Caco-2 (cell line): ENCODE data around the gene NUDT17. TPM values are rescaled to one million over a fixed set of nuclear protein-coding genes. Genes with fewer than 3 reads are reported as not detected.
A peak's percentile ranks its signal among the peaks of the same experiment; 100 is the strongest.
"Not testable (repeated sequence)": the region's sequence is repeated elsewhere in the genome, so short reads cannot be mapped to it uniquely, and the experiment has no call there.

Source experiments
- BruUV-seq: library from RNA; stranded (reverse); fragments of 400-500 nt; replicated peaks from 2 replicates; lab custom pipeline; 2021; lab: Mats Ljungman, UMichigan
- CTCF ChIA-PET: fragments of 300-600 bp; sonication (Branson Sonifier 250); formaldehyde crosslinking; loops from one replicate; lab custom pipeline; 2022; ENCODE audit warnings: antibody characterized with exemption; lab: Charles Lee
- POLR2A ChIA-PET: fragments of 300-600 bp; sonication (Branson Sonifier 250); formaldehyde crosslinking; loops from one replicate; lab custom pipeline; 2022; ENCODE audit warnings: antibody characterized with exemption; lab: Charles Lee
- DNase-seq, 2 experiments: peaks; one replicate each; pipeline versions ENCODE4 v3.0.0 to v3.0.0-alpha.2; 2020 to 2022
- H3K27me3 ChIP-seq: replicated peaks from 2 replicates; pipeline ENCODE4 v1.6.0; 2011; ENCODE audit warnings: low read length; ENCODE audit not compliant: control insufficient read depth, insufficient read depth
- H3K36me3 ChIP-seq: 2 replicates; pipeline ENCODE4 v1.5.1; 2011; ENCODE audit warnings: low read length; ENCODE audit not compliant: control insufficient read depth, insufficient read depth
- H3K4me1 ChIP-seq: fragments of 250-450 bp; sonication (Bioruptor Pico); 2 replicates; pipeline ENCODE4 v1.5.1; 2020; ENCODE audit warnings: mild to moderate bottlenecking
- H3K4me3 ChIP-seq: 2 replicates; pipeline ENCODE4 v1.5.1; 2011; ENCODE audit warnings: low read depth, mild to moderate bottlenecking, control low read depth, low read length
- H3K9me3 ChIP-seq: fragments of 250-450 bp; sonication (Bioruptor Pico); 2 replicates; pipeline ENCODE4 v1.5.1; 2020; ENCODE audit warnings: mild to moderate bottlenecking, moderate library complexity
- H3K27ac Mint-ChIP-seq: one replicate; pipeline ENCODE4 v1.8.0; 2022; ENCODE audit warnings: mixed read lengths; ENCODE audit not compliant: unreplicated experiment
- H3K27me3 Mint-ChIP-seq: one replicate; pipeline ENCODE4 v1.8.0; 2022; ENCODE audit warnings: mixed read lengths; ENCODE audit not compliant: insufficient read depth, unreplicated experiment
- H3K36me3 Mint-ChIP-seq: one replicate; pipeline ENCODE4 v1.8.0; 2022; ENCODE audit warnings: mild to moderate bottlenecking, mixed read lengths; ENCODE audit not compliant: insufficient read depth, unreplicated experiment
- H3K4me1 Mint-ChIP-seq: one replicate; pipeline ENCODE4 v1.8.0; 2022; ENCODE audit warnings: low read depth, mixed read lengths; ENCODE audit not compliant: unreplicated experiment
- H3K4me3 Mint-ChIP-seq: one replicate; pipeline ENCODE4 v1.8.0; 2022; ENCODE audit warnings: mild to moderate bottlenecking, moderate library complexity, mixed read lengths; ENCODE audit not compliant: unreplicated experiment
- H3K9me3 Mint-ChIP-seq: one replicate; pipeline ENCODE4 v1.8.0; 2022; ENCODE audit warnings: mixed read lengths; ENCODE audit not compliant: unreplicated experiment
- CTCF ChIP-seq, 2 experiments: fragments of 200-600 bp in 1 of 2; IDR thresholded peaks; 1 replicate in 1 of 2; 2 replicates in 1 of 2; pipeline versions ENCODE4 v1.5.1 to v1.8.0; 2011 to 2022; ENCODE audit warnings: antibody characterized with exemption in 1 of 2, control low read depth in 1 of 2, inconsistent platforms in 1 of 2, low read depth in 1 of 2, low read length in 1 of 2, mild to moderate bottlenecking in 1 of 2, moderate library complexity in 1 of 2; ENCODE audit not compliant: insufficient read depth in 1 of 2, severe bottlenecking in 1 of 2, unreplicated experiment in 1 of 2
- intact Hi-C: fragments of 100-400 bp; cut with micrococcal nuclease; formaldehyde crosslinking; loops from one replicate; pipeline ENCODE4 v1.10.0; 2022; ENCODE audit not compliant: unreplicated experiment
- total RNA-seq: library from RNA; stranded (reverse); gene quantifications from 2 replicates; pipeline ENCODE4 v1.2.3, GENCODE V29; 2022

Gene NUDT17
- total RNA-seq, 1 experiment from 2014 or later = 6.4 TPM

- Histone ChIP-seq H3K9me3 (no peaks in the 10 kb centered on the region), H3K4me1 (no peaks in the 10 kb centered on the region), H3K36me3 (no peaks in the 10 kb centered on the region), H3K4me3 (no peak overlapping the region), H3K27me3 (no peaks in the 10 kb centered on the region)
- intact Hi-C loops = no loop called here
- Mint-ChIP-seq H3K27me3 (no peaks in the 10 kb centered on the region), H3K27ac (no peak overlapping the region), H3K9me3 (no peaks in the 10 kb centered on the region), H3K4me1 (peaks cover 6% of the 10 kb centered on the region), H3K36me3 (no peaks in the 10 kb centered on the region), H3K4me3 (no peak overlapping the region)
- DNase-seq = no peak
- CTCF ChIA-PET = no interaction called here
- TF ChIP-seq CTCF (IDR thresholded peaks at IDR 0.05; ENCODE audit: insufficient read depth in 1 of 2, low read depth in 1 of 2, low read length in 1 of 2, severe bottlenecking in 1 of 2, unreplicated experiment in 1 of 2) = no peak
- BruUV-seq = no TSS peak
- POLR2A ChIA-PET = no interaction called here
Observed at GRCh38 chr1:145806844-145807243, 38.6 kb upstream of the NUDT17 start.

GRCh38 chr1:145812977-145813810, 32.2 kb upstream of the NUDT17 start:
- H3K27me3 Mint-ChIP-seq, H3K4me3 Mint-ChIP-seq, H3K27ac Mint-ChIP-seq, POLR2A ChIA-PET, DNase-seq, H3K36me3 ChIP-seq, H3K9me3 ChIP-seq, BruUV-seq, H3K4me1 ChIP-seq, CTCF ChIA-PET, H3K4me3 ChIP-seq, H3K36me3 Mint-ChIP-seq, H3K4me1 Mint-ChIP-seq, H3K27me3 ChIP-seq, intact Hi-C loops, H3K9me3 Mint-ChIP-seq: not testable (repeated sequence)

GRCh38 chr1:145818095-145818494, 27.3 kb upstream of the NUDT17 start:
- intact Hi-C loops, H3K4me1 Mint-ChIP-seq, H3K4me3 Mint-ChIP-seq, H3K4me1 ChIP-seq, H3K27ac Mint-ChIP-seq, H3K36me3 Mint-ChIP-seq, POLR2A ChIA-PET, H3K9me3 ChIP-seq, H3K9me3 Mint-ChIP-seq, DNase-seq, H3K27me3 ChIP-seq, H3K4me3 ChIP-seq, H3K27me3 Mint-ChIP-seq, H3K36me3 ChIP-seq, BruUV-seq, CTCF ChIA-PET: not testable (repeated sequence)

- H3K9me3 Mint-ChIP-seq, POLR2A ChIA-PET, H3K27me3 Mint-ChIP-seq, CTCF ChIA-PET, H3K4me1 Mint-ChIP-seq, H3K36me3 ChIP-seq, H3K9me3 ChIP-seq, DNase-seq, H3K4me1 ChIP-seq, H3K27me3 ChIP-seq: not testable (repeated sequence)
- H3K36me3 Mint-ChIP-seq = peaks cover 23% of the 10 kb centered on the region
- intact Hi-C loops = loop anchor here (5.0 kb wide), 1 partner anchor 41 kb away; no protein-coding TSS in a partner anchor
- TSS peak; percentile 46 for BruUV-seq
- H3K4me3 ChIP-seq = peak overlapping the region; percentile 18; the same call in 1 of the 2 replicates
- peak overlapping the region; percentile 97 for H3K27ac Mint-ChIP-seq
- peak overlapping the region; percentile 98 for H3K4me3 Mint-ChIP-seq
Observed at GRCh38 chr1:145822779-145823331, 22.6 kb upstream of the NUDT17 start.
